Panc1 (cell line): ENCODE measurements around the gene GALNT18. TPM values are rescaled to one million over a fixed set of nuclear protein-coding genes. Genes with fewer than 3 reads are reported as not detected.

Source experiments
- ATAC-seq: fragments of 200-7000 bp; cut with Tn5 transposase; 2 replicates; pipeline ENCODE4 v1.9.1; 2020; ENCODE audit warnings: mild to moderate bottlenecking, moderate library complexity
- BruUV-seq: library from RNA; stranded (reverse); fragments of 400-500 nt; replicated peaks from 2 replicates; lab custom pipeline; 2021; lab: Mats Ljungman, UMichigan
- CTCF ChIA-PET: fragments of 300-600 bp; sonication (Branson Sonifier 250); formaldehyde crosslinking; loops from one replicate; lab custom pipeline; 2022; ENCODE audit warnings: antibody characterized with exemption; lab: Charles Lee
- POLR2A ChIA-PET: fragments of 300-600 bp; sonication (Branson Sonifier 250); formaldehyde crosslinking; loops from one replicate; lab custom pipeline; 2022; ENCODE audit warnings: antibody characterized with exemption; lab: Charles Lee
- DNase-seq: peaks from one replicate; pipeline ENCODE4 v3.0.0-alpha.2; 2010; ENCODE audit warnings: low read depth, low spot score
- H3K27ac ChIP-seq: 2 replicates; pipeline ENCODE4 v1.5.1; 2011; ENCODE audit warnings: mild to moderate bottlenecking, low read length, inconsistent platforms
- H3K27me3 ChIP-seq: fragments of 200-500 bp; sonication (Bioruptor generic); 2 replicates; pipeline ENCODE4 v1.6.0; 2014; ENCODE audit warnings: low read length, inconsistent platforms; ENCODE audit not compliant: control insufficient read depth, insufficient read depth
- H3K36me3 ChIP-seq: fragments of 200-500 bp; sonication (Bioruptor generic); 2 replicates; pipeline ENCODE4 v1.5.1; 2014; ENCODE audit warnings: inconsistent platforms, mild to moderate bottlenecking, low read length, moderate library complexity; ENCODE audit not compliant: control insufficient read depth, insufficient read depth
- H3K4me1 ChIP-seq: 2 replicates; pipeline ENCODE4 v1.5.1; 2011; ENCODE audit warnings: inconsistent platforms, mild to moderate bottlenecking, low read length, moderate library complexity; ENCODE audit not compliant: control insufficient read depth, insufficient read depth
- H3K4me3 ChIP-seq, 2 experiments: 2 replicates each; pipeline ENCODE4 v1.5.1; 2011 to 2012; ENCODE audit warnings: low read depth in 2 of 2, low read length in 2 of 2, mild to moderate bottlenecking in 2 of 2, inconsistent platforms in 1 of 2, moderate library complexity in 1 of 2
- H3K9me3 ChIP-seq: fragments of 200-500 bp; sonication (Bioruptor generic); 2 replicates; pipeline ENCODE4 v1.5.1; 2014; ENCODE audit warnings: low read depth, mild to moderate bottlenecking, inconsistent platforms, low read length, moderate library complexity; ENCODE audit not compliant: control insufficient read depth, insufficient read depth
- CTCF ChIP-seq: fragments of 450-650 bp; IDR thresholded peaks from 2 replicates; pipeline ENCODE4 v1.5.1; 2017; ENCODE audit warnings: mild to moderate bottlenecking
- POLR2AphosphoS5 ChIP-seq: IDR thresholded peaks from 2 replicates; pipeline ENCODE4 v1.6.1; 2012; ENCODE audit warnings: mild to moderate bottlenecking, low read depth, low read length, moderate library complexity
- REST ChIP-seq, 2 experiments: IDR thresholded peaks; 2 replicates each; pipeline ENCODE4 v1.6.1; 2011 to 2012; ENCODE audit warnings: low read depth in 2 of 2, control low read depth in 1 of 2, low read length in 1 of 2, mild to moderate bottlenecking in 1 of 2, moderate library complexity in 1 of 2; ENCODE audit not compliant: insufficient read depth in 1 of 2
- SIN3A ChIP-seq: IDR thresholded peaks from 2 replicates; pipeline ENCODE4 v1.6.1; 2012; ENCODE audit warnings: low read depth, mild to moderate bottlenecking, low read length, moderate library complexity, borderline replicate concordance; ENCODE audit not compliant: insufficient read depth
- TCF7L2 ChIP-seq: IDR thresholded peaks from 2 replicates; pipeline ENCODE4 v1.6.1; 2011; ENCODE audit warnings: mild to moderate bottlenecking, low read depth, low read length, inconsistent platforms
- in situ Hi-C: cut with HindIII; loops from 2 replicates; pipeline ENCODE4 v1.10.0; 2016; ENCODE audit warnings: low sequenced_read_pairs, low pct_unique_long_range_greater_than_20kb
- intact Hi-C: fragments of 100-400 bp; cut with micrococcal nuclease; formaldehyde crosslinking; loops from one replicate; pipeline ENCODE4 v1.10.0; 2022; ENCODE audit not compliant: unreplicated experiment
- total RNA-seq: library from RNA; stranded (reverse); gene quantifications from one replicate; pipeline ENCODE4 v1.2.1, GENCODE V29; 2021; ENCODE audit not compliant: unreplicated experiment

The GALNT18 gene
- total RNA-seq, 1 experiment from 2014 or later: 8.6 TPM

GRCh38 chr11:11467312-11467711 is 154.5 kb downstream of the GALNT18 start:
- H3K27ac ChIP-seq: no peak overlapping the region
- no peaks in the 10 kb centered on the region for H3K4me1 ChIP-seq
- TF ChIP-seq SIN3A: no peak
- TF ChIP-seq POLR2AphosphoS5: no peak
- TF ChIP-seq REST (IDR thresholded peaks at IDR 0.05; ENCODE audit: insufficient read depth in 1 of 2, low read depth in 2 of 2, low read length in 1 of 2): no peak
- no peak for TF ChIP-seq CTCF
- TF ChIP-seq TCF7L2: no peak
- no peaks in the 10 kb centered on the region for H3K9me3 ChIP-seq
- ATAC-seq (no peak), DNase-seq (no peak)
- no peak overlapping the region for H3K4me3 ChIP-seq
- POLR2A ChIA-PET: no interaction called here
- no peaks in the 10 kb centered on the region for H3K36me3 ChIP-seq
- in situ Hi-C loops (no loop called here), intact Hi-C loops (no loop called here)
- CTCF ChIA-PET: no interaction called here
- no peaks in the 10 kb centered on the region for H3K27me3 ChIP-seq
- no TSS peak for BruUV-seq

DNA sequence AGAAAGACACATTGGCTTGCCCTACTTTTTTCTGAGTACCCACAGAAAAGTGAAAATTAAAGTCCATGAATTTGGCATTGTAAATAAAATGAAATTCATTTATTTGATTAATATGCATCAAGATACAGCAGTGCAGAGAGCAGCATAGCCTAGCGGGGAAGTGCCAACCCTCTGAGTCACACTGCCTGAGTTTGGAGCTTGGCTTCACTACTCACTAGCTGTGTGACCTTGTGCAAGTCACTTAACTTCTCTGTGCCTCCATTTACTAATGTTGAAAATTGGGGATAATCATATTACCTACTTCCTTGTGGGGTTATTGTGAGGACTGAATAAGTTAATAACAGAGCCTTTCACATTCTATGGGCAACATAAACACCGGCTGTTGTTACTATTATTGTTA is 157.2 kb downstream of the GALNT18 start:
- BruUV-seq: no TSS peak
- no peak overlapping the region for H3K4me3 ChIP-seq
- ATAC-seq (no peak), DNase-seq (no peak)
- ChIA-PET POLR2A (no interaction called here), CTCF (no interaction called here)
- H3K9me3 ChIP-seq: no peaks in the 10 kb centered on the region
- H3K27ac ChIP-seq: no peak overlapping the region
- no peaks in the 10 kb centered on the region for H3K36me3 ChIP-seq
- H3K27me3 ChIP-seq: no peaks in the 10 kb centered on the region
- intact Hi-C loops: no loop called here
- in situ Hi-C loops: no loop called here
- TF ChIP-seq CTCF: no peak
- no peak for TF ChIP-seq TCF7L2
- no peak for TF ChIP-seq REST (IDR thresholded peaks at IDR 0.05; ENCODE audit: insufficient read depth in 1 of 2, low read depth in 2 of 2, low read length in 1 of 2)
- TF ChIP-seq POLR2AphosphoS5: no peak
- no peak for TF ChIP-seq SIN3A
- no peaks in the 10 kb centered on the region for H3K4me1 ChIP-seq
